ENCODE data around the gene THBS4.

Gene THBS4

GRCh38 chr5:80034962-80035821, at the start of gene THBS4:
THBS4 (plus strand) TSS chr5:80035348; CDS start chr5:80035538, 190 bp downstream.
- Histone ChIP-seq H3K27ac (ENCODE audit: low read length) (no peak within 1 kb of the TSS), H3K9ac (ENCODE audit: low read length) (peak within 1 kb of the TSS; percentile 36), H3K4me1 (ENCODE audit: control insufficient read depth, low read depth, low read length) (no peaks in the 10 kb centered on the region), H3K27me3 (ENCODE audit: control insufficient read depth, insufficient read depth, low read length) (peaks cover 43% of the 10 kb centered on the region), H3K36me3 (ENCODE audit: control insufficient read depth, low read depth, low read length) (no peaks in the 10 kb centered on the region), H3K4me3 (ENCODE audit: low read length) (peak within 1 kb of the TSS; percentile 64), H3K9me3 (ENCODE audit: control insufficient read depth, low read depth, low read length) (no peaks in the 10 kb centered on the region)

- no peak overlapping the region for H3K9ac ChIP-seq (ENCODE audit: low read length)
- H3K36me3 ChIP-seq (ENCODE audit: control insufficient read depth, low read depth, low read length), result peaks cover 64% of the 10 kb centered on the region
These were observed 48.9 kb upstream of the THBS4 start for GRCh38 chr5:79986260-79986659.

GRCh38 chr5:79990205-79990597, 44.9 kb upstream of the THBS4 start:
- Histone ChIP-seq H3K36me3 (ENCODE audit: control insufficient read depth, low read depth, low read length) (peaks cover 33% of the 10 kb centered on the region), H3K9ac (ENCODE audit: low read length) (peak overlapping the region; percentile 86), H3K27me3 (ENCODE audit: control insufficient read depth, insufficient read depth, low read length) (no peaks in the 10 kb centered on the region), H3K4me3 (ENCODE audit: low read length) (peak overlapping the region; percentile 88), H3K27ac (ENCODE audit: low read length) (peak overlapping the region; percentile 54), H3K4me1 (ENCODE audit: control insufficient read depth, low read depth, low read length) (peaks cover 16% of the 10 kb centered on the region), H3K9me3 (ENCODE audit: control insufficient read depth, low read depth, low read length) (no peaks in the 10 kb centered on the region)

More at GRCh38 chr5:79986260-79986659, 48.9 kb upstream of the THBS4 start:
- Histone ChIP-seq H3K27ac (ENCODE audit: low read length) (no peak overlapping the region), H3K4me3 (ENCODE audit: low read length) (no peak overlapping the region), H3K9me3 (ENCODE audit: control insufficient read depth, low read depth, low read length) (no peaks in the 10 kb centered on the region), H3K27me3 (ENCODE audit: control insufficient read depth, insufficient read depth, low read length) (no peaks in the 10 kb centered on the region), H3K4me1 (ENCODE audit: control insufficient read depth, low read depth, low read length) (peaks cover 6% of the 10 kb centered on the region)

DNA sequence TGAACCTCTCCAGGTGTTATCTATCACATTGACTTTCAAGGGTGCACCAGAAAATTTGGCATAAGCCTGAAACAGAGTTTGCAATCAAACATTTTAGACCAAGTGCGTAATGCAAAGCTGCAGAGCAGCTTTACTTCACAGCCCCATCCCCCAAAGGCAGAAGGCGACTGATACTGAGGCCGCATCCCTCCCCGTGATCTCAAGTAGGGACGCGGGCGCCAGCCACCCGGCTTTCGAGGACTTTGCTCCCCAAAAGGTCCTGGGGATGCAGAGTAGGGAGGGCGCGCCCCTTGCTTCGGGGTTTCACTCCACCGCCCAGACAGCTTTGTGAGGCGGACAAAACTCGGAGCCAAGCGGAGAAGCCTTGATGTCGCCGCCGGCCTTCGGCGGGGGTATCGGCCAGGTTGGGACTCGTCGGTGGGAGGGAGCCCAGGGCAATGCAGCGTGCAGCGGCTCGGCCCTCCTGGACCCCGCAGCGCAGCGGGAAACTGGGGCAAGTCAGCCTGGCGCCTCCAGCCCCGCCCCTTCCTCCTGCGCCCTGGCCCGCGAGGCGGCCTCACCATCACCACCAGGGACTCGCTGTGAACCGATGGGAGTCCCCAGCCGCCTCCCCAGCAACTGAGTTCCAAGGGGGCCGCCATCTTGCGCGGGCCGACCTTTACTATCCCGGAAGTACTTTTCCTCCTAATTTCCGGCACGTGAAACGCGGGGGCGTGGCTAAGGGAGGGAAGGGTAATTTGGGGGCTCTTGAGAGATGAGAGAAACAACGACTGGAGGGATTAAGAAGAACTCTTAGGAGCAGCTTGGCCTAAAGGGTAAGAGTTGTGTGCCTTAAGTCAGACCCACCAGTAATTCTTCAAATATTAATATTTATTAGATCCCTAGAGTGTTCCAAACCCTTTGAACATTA, 44.3 kb upstream of the THBS4 start, which contains the start of gene MTX3:
Gene MTX3, minus strand, starts transcription at position 665 of the 910 bp plus-strand sequence. Its CDS starts 24 bp downstream, at position 641.
- Histone ChIP-seq H3K9me3 (ENCODE audit: control insufficient read depth, low read depth, low read length) (no peaks in the 10 kb centered on the region), H3K27me3 (ENCODE audit: control insufficient read depth, insufficient read depth, low read length) (no peaks in the 10 kb centered on the region), H3K36me3 (ENCODE audit: control insufficient read depth, low read depth, low read length) (peaks cover 27% of the 10 kb centered on the region), H3K4me1 (ENCODE audit: control insufficient read depth, low read depth, low read length) (peaks cover 16% of the 10 kb centered on the region), H3K9ac (ENCODE audit: low read length) (peak within 1 kb of the TSS; percentile 86), H3K4me3 (ENCODE audit: low read length) (peak within 1 kb of the TSS; percentile 88), H3K27ac (ENCODE audit: low read length) (peak within 1 kb of the TSS; percentile 54)

DNA sequence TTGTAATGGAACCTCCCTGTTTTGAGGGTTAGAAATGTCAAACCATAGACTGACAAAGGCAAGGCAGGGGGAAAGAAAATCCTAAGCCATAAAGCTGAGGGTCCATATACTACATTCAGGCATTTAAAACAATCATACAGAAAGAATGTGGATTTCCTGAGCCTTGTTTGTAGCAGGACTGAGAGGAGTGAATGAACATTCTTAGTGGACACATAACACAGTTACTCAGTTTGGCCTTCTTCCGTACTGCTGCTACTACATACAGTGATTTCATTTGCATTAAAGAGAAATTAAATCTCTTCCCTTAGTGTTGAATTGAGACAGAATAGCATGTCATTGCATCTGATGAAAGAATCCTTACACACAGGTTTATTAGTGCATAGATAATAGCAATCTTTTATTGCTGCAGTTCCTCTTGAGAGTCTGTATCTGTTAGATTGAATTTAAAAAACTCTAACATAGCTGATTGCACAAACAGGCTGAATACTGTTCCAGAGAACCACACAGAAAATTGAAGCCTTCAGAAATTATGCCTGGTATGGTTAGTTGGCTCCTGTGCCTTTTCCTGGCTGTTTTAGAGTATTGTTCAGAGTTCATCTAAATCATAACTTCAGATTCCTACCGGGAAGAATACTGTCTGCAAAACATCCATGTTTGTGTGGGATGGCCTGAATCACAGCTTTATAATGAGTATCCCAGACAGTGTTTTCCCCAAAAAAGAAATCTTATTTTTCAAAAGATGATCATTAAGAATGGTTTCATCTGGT, 42.1 kb upstream of the THBS4 start:
- Histone ChIP-seq H3K27me3 (ENCODE audit: control insufficient read depth, insufficient read depth, low read length) (no peaks in the 10 kb centered on the region), H3K36me3 (ENCODE audit: control insufficient read depth, low read depth, low read length) (peaks cover 8% of the 10 kb centered on the region), H3K9ac (ENCODE audit: low read length) (no peak overlapping the region), H3K4me3 (ENCODE audit: low read length) (no peak overlapping the region), H3K27ac (ENCODE audit: low read length) (no peak overlapping the region), H3K9me3 (ENCODE audit: control insufficient read depth, low read depth, low read length) (no peaks in the 10 kb centered on the region), H3K4me1 (ENCODE audit: control insufficient read depth, low read depth, low read length) (peaks cover 16% of the 10 kb centered on the region)

GRCh38 chr5:79999722-80000121, 35.4 kb upstream of the THBS4 start:
- Histone ChIP-seq H3K36me3 (ENCODE audit: control insufficient read depth, low read depth, low read length) (no peaks in the 10 kb centered on the region), H3K4me1 (ENCODE audit: control insufficient read depth, low read depth, low read length) (peaks cover 29% of the 10 kb centered on the region), H3K9ac (ENCODE audit: low read length) (no peak overlapping the region), H3K4me3 (ENCODE audit: low read length) (no peak overlapping the region), H3K9me3 (ENCODE audit: control insufficient read depth, low read depth, low read length) (no peaks in the 10 kb centered on the region), H3K27me3 (ENCODE audit: control insufficient read depth, insufficient read depth, low read length) (no peaks in the 10 kb centered on the region), H3K27ac (ENCODE audit: low read length) (no peak overlapping the region)

GRCh38 chr5:80002677-80003076, 32.5 kb upstream of the THBS4 start:
- Histone ChIP-seq H3K36me3 (ENCODE audit: control insufficient read depth, low read depth, low read length) (no peaks in the 10 kb centered on the region), H3K9me3 (ENCODE audit: control insufficient read depth, low read depth, low read length) (no peaks in the 10 kb centered on the region), H3K4me1 (ENCODE audit: control insufficient read depth, low read depth, low read length) (peaks cover 29% of the 10 kb centered on the region), H3K4me3 (ENCODE audit: low read length) (peak overlapping the region; percentile 5), H3K9ac (ENCODE audit: low read length) (no peak overlapping the region), H3K27ac (ENCODE audit: low read length) (no peak overlapping the region), H3K27me3 (ENCODE audit: control insufficient read depth, insufficient read depth, low read length) (no peaks in the 10 kb centered on the region)

- H3K4me1 ChIP-seq (ENCODE audit: control insufficient read depth, low read depth, low read length), result no peaks in the 10 kb centered on the region
- H3K36me3 ChIP-seq (ENCODE audit: control insufficient read depth, low read depth, low read length), result no peaks in the 10 kb centered on the region
- H3K9me3 ChIP-seq (ENCODE audit: control insufficient read depth, low read depth, low read length), result no peaks in the 10 kb centered on the region
- no peaks in the 10 kb centered on the region for H3K27me3 ChIP-seq (ENCODE audit: control insufficient read depth, insufficient read depth, low read length)
- H3K4me3 ChIP-seq (ENCODE audit: low read length), result no peak overlapping the region
- H3K27ac ChIP-seq (ENCODE audit: low read length), result no peak overlapping the region
- no peak overlapping the region for H3K9ac ChIP-seq (ENCODE audit: low read length)
These were observed 26.0 kb upstream of the THBS4 start for GRCh38 chr5:80008995-80009765.

GRCh38 chr5:80010754-80011392, 24.3 kb upstream of the THBS4 start:
- no peaks in the 10 kb centered on the region for H3K9me3 ChIP-seq (ENCODE audit: control insufficient read depth, low read depth, low read length)
- H3K27ac ChIP-seq (ENCODE audit: low read length), result no peak overlapping the region
- no peak overlapping the region for H3K9ac ChIP-seq (ENCODE audit: low read length)
- no peaks in the 10 kb centered on the region for H3K4me1 ChIP-seq (ENCODE audit: control insufficient read depth, low read depth, low read length)
- H3K4me3 ChIP-seq (ENCODE audit: low read length), result no peak overlapping the region
- no peaks in the 10 kb centered on the region for H3K27me3 ChIP-seq (ENCODE audit: control insufficient read depth, insufficient read depth, low read length)
- no peaks in the 10 kb centered on the region for H3K36me3 ChIP-seq (ENCODE audit: control insufficient read depth, low read depth, low read length)

GRCh38 chr5:80025069-80025468, 10.1 kb upstream of the THBS4 start:
- Histone ChIP-seq H3K36me3 (ENCODE audit: control insufficient read depth, low read depth, low read length) (no peaks in the 10 kb centered on the region), H3K4me1 (ENCODE audit: control insufficient read depth, low read depth, low read length) (peaks cover 5% of the 10 kb centered on the region), H3K27me3 (ENCODE audit: control insufficient read depth, insufficient read depth, low read length) (no peaks in the 10 kb centered on the region), H3K9me3 (ENCODE audit: control insufficient read depth, low read depth, low read length) (no peaks in the 10 kb centered on the region), H3K9ac (ENCODE audit: low read length) (no peak overlapping the region), H3K27ac (ENCODE audit: low read length) (no peak overlapping the region), H3K4me3 (ENCODE audit: low read length) (no peak overlapping the region)

Measured in iPS-18a (cell line).